Tibial nerve (tissue), 4 donors: ENCODE measurements around the gene CNTNAP5.

ENCODE experiments used
- EP300 ChIP-seq, 2 donors: sonication (generic); formaldehyde crosslinking; IDR thresholded peaks; one replicate each; pipeline ENCODE4 v1.6.1; 2017; ENCODE audit warnings: antibody characterized with exemption in 2 of 2, mild to moderate bottlenecking in 1 of 2
- POLR2A ChIP-seq, 2 donors: fragments of 450-650 bp; IDR thresholded peaks; one replicate each; pipeline ENCODE4 v1.6.1; 2017; ENCODE audit warnings: antibody characterized with exemption in 2 of 2, mild to moderate bottlenecking in 2 of 2, moderate library complexity in 2 of 2
- TF ChIP-seq, protein P1 (sequence below), 5 experiments: fragments of 200-600 bp in 3 of 5; fragments of 450-650 bp in 2 of 5; sonication (generic) in 3 of 5; IDR thresholded peaks; one replicate each; pipeline ENCODE4 v1.5.1; 2016 to 2019; ENCODE audit warnings: antibody characterized with exemption in 5 of 5, mild to moderate bottlenecking in 3 of 5, moderate library complexity in 2 of 5

DNA sequence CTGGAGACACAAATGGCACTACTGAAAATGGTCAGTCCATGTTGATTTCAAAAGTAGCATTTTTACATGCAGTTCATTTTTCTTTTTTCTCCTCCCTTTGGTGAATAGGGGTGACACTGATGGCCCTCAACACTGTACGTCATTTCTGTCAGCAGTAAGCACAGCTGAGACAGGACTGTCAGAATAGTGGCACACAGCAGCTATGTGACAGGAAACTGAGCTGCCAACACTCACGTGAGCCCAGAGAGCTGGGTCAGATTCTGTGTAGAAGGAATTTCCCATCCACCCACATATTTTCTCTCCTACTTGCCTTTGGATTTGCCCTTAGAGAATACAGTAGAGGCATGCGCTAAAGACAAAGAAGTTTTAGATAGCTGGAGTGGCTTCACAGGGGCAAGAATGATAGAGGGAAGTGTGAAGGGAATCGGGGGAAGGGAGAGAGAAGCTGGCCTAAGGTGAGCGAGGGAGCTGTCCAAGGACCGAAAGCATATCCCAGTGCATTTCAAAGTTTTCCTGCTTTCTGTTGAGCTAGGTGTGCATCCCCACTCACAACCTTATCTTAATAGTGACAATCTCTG, 476.6 kb downstream of the CNTNAP5 start:
- TF ChIP-seq, protein P1, sequence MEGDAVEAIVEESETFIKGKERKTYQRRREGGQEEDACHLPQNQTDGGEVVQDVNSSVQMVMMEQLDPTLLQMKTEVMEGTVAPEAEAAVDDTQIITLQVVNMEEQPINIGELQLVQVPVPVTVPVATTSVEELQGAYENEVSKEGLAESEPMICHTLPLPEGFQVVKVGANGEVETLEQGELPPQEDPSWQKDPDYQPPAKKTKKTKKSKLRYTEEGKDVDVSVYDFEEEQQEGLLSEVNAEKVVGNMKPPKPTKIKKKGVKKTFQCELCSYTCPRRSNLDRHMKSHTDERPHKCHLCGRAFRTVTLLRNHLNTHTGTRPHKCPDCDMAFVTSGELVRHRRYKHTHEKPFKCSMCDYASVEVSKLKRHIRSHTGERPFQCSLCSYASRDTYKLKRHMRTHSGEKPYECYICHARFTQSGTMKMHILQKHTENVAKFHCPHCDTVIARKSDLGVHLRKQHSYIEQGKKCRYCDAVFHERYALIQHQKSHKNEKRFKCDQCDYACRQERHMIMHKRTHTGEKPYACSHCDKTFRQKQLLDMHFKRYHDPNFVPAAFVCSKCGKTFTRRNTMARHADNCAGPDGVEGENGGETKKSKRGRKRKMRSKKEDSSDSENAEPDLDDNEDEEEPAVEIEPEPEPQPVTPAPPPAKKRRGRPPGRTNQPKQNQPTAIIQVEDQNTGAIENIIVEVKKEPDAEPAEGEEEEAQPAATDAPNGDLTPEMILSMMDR (IDR thresholded peaks at IDR 0.05) = no peak
- TF ChIP-seq POLR2A (IDR thresholded peaks at IDR 0.05) (no peak), EP300 (IDR thresholded peaks at IDR 0.05) (no peak)
